Measurements from ENCODE around the gene TWIST2.

- TF ChIP-seq, protein P1, sequence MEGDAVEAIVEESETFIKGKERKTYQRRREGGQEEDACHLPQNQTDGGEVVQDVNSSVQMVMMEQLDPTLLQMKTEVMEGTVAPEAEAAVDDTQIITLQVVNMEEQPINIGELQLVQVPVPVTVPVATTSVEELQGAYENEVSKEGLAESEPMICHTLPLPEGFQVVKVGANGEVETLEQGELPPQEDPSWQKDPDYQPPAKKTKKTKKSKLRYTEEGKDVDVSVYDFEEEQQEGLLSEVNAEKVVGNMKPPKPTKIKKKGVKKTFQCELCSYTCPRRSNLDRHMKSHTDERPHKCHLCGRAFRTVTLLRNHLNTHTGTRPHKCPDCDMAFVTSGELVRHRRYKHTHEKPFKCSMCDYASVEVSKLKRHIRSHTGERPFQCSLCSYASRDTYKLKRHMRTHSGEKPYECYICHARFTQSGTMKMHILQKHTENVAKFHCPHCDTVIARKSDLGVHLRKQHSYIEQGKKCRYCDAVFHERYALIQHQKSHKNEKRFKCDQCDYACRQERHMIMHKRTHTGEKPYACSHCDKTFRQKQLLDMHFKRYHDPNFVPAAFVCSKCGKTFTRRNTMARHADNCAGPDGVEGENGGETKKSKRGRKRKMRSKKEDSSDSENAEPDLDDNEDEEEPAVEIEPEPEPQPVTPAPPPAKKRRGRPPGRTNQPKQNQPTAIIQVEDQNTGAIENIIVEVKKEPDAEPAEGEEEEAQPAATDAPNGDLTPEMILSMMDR (IDR thresholded peaks at IDR 0.05), result no peak
- TF ChIP-seq POLR2A (IDR thresholded peaks at IDR 0.05), result no peak
These were observed 30.5 kb upstream of the TWIST2 start for GRCh38 chr2:238817382-238817781.
